Upper lobe of left lung (tissue), 6 donors: Measurements from ENCODE around the gene GGTLC1. TPM values are rescaled to one million over a fixed set of nuclear protein-coding genes. Genes with fewer than 3 reads are reported as not detected.

Source experiments
- ATAC-seq, 2 donors: fragments of 200-7000 bp; cut with Tn5 transposase; one replicate each; pipeline ENCODE4 v1.9.1; 2022; ENCODE audit warnings: mild to moderate bottlenecking in 2 of 2, moderate library complexity in 2 of 2; ENCODE audit not compliant: low FRiP score in 2 of 2
- DNase-seq, 2 donors: peaks; one replicate each; pipeline ENCODE4 v3.0.0-alpha.2; 2019 to 2020
- H3K27ac ChIP-seq, 4 donors: fragments of 200-600 bp; sonication (generic); one replicate each; pipeline ENCODE4 v1.5.1; 2016 to 2019
- H3K27me3 ChIP-seq, 4 donors: fragments of 200-600 bp; sonication (generic); one replicate each; pipeline ENCODE4 v1.5.1; 2017 to 2019
- H3K36me3 ChIP-seq, 4 donors: fragments of 200-600 bp; sonication (generic); one replicate each; pipeline ENCODE4 v1.5.1; 2016 to 2019
- H3K4me1 ChIP-seq, 4 donors: fragments of 200-600 bp; sonication (generic); one replicate each; pipeline ENCODE4 v1.5.1; 2018 to 2019
- H3K4me3 ChIP-seq, 4 donors: fragments of 200-600 bp; sonication (generic); one replicate each; pipeline ENCODE4 v1.5.1; 2017 to 2019; ENCODE audit warnings: mild to moderate bottlenecking in 2 of 4, moderate library complexity in 1 of 4
- H3K9me3 ChIP-seq, 4 donors: fragments of 200-600 bp; sonication (generic); one replicate each; pipeline ENCODE4 v1.5.1; 2018 to 2019
- CTCF ChIP-seq, 6 experiments: fragments of 450-650 bp in 4 of 6; fragments of 200-600 bp in 2 of 6; sonication (generic) in 2 of 6; IDR thresholded peaks; one replicate each; pipeline ENCODE4 v1.5.1; 2016 to 2019; ENCODE audit warnings: antibody characterized with exemption in 6 of 6
- EP300 ChIP-seq, 4 donors: sonication (generic); formaldehyde crosslinking; IDR thresholded peaks; one replicate each; pipeline ENCODE4 v1.5.1; 2017; ENCODE audit warnings: antibody characterized with exemption in 4 of 4, control low read depth in 2 of 4
- POLR2A ChIP-seq, 4 donors: fragments of 450-650 bp; IDR thresholded peaks; one replicate each; pipeline ENCODE4 v1.5.1; 2016 to 2017; ENCODE audit warnings: antibody characterized with exemption in 4 of 4, mild to moderate bottlenecking in 2 of 4
- POLR2AphosphoS5 ChIP-seq, 2 donors: sonication (generic); formaldehyde crosslinking; IDR thresholded peaks; one replicate each; pipeline ENCODE4 v1.5.1; 2017; ENCODE audit warnings: antibody characterized with exemption in 2 of 2
- WGBS, 2 donors: methylation state at CpG; one replicate each; pipeline ENCODE4 v1.1.5; 2017 to 2018; 5-methylcytosine and 5-hydroxymethylcytosine counted together
- total RNA-seq, 6 donors: library from RNA; depleted of rRNA in 4 of 6; stranded (reverse); fragments of >200 nt in 4 of 6; gene quantifications; one replicate each; pipeline versions ENCODE4 v1.1.0 to v1.2.1, GENCODE V29; 2016 to 2021
- donor health status: DM: no; HTN: no; CAD: no; lungs with moderate emphysema.
- donor health status: DM: no; HTN: yes; CAD: no; lungs with severe emphysema.

Gene GGTLC1
- total RNA-seq, 6 donors from 2014 or later, result 23.0 to 94.7 (median 75.7) TPM

GRCh38 chr20:24027229-24027628 is 38.6 kb upstream of the GGTLC1 start:
- no peaks in the 10 kb centered on the region for H3K9me3 ChIP-seq
- H3K4me1 ChIP-seq, result peaks cover 0 to 4% (median 0%) of the 10 kb centered on the region in 4 donors
- H3K27me3 ChIP-seq, result no peaks in the 10 kb centered on the region
- 23 to 30% methylated on average over 5 to 6 of the region's 6 CpGs for WGBS, 2 donors
- peak in 1 of 2 donors; percentile 66 for DNase-seq
- H3K36me3 ChIP-seq, result no peaks in the 10 kb centered on the region
- H3K4me3 ChIP-seq, result no peak overlapping the region
- peak overlapping the region in 3 of 4 donors; percentile 8 to 26 (median 23) for H3K27ac ChIP-seq
- ATAC-seq, result peak; percentile 48 to 71
- peak; percentile 73 to 78 for TF ChIP-seq POLR2AphosphoS5 (IDR thresholded peaks at IDR 0.05)
- no peak for TF ChIP-seq CTCF (IDR thresholded peaks at IDR 0.05)
- peak in 1 of 4 donors; percentile 37 for TF ChIP-seq POLR2A (IDR thresholded peaks at IDR 0.05)
- peak; percentile 50 to 90 (median 72) for TF ChIP-seq EP300 (IDR thresholded peaks at IDR 0.05)

GRCh38 chr20:24022621-24023180 is 34.1 kb upstream of the GGTLC1 start:
- no peak overlapping the region for H3K27ac ChIP-seq
- TF ChIP-seq POLR2AphosphoS5 (IDR thresholded peaks at IDR 0.05) (no peak), EP300 (IDR thresholded peaks at IDR 0.05) (no peak), POLR2A (IDR thresholded peaks at IDR 0.05) (no peak), CTCF (IDR thresholded peaks at IDR 0.05) (no peak)
- H3K9me3 ChIP-seq, result no peaks in the 10 kb centered on the region
- no peaks in the 10 kb centered on the region for H3K27me3 ChIP-seq
- WGBS, 2 donors, result 96% methylated on average over 4 of the region's 4 CpGs
- no peaks in the 10 kb centered on the region for H3K36me3 ChIP-seq
- ATAC-seq (no peak), DNase-seq (no peak)
- peaks cover 0 to 4% (median 0%) of the 10 kb centered on the region in 4 donors for H3K4me1 ChIP-seq
- H3K4me3 ChIP-seq, result no peak overlapping the region

DNA sequence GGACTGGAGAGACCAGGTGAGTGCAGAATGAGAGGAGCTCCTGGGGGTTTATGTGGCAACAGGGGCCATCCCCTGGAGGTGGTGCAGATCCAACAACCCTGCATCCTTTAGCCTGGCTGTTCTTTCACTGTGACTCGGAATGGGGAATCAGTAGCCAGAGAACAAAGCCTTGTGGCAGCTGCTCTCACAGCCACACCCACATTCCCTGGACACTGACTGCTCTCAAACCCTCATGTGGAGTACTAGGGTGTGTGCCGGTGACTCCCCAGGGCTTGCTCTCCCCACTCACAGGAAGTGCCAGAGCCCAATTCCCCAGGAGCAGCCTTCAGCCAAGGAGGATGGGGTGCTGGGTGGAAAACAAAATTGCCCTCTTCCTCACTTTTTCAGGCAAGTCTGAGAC is 30.2 kb upstream of the GGTLC1 start:
- no peaks in the 10 kb centered on the region for H3K27me3 ChIP-seq
- peak in 1 of 2 donors; percentile 40 for DNase-seq
- no peak for TF ChIP-seq EP300 (IDR thresholded peaks at IDR 0.05)
- no peak for TF ChIP-seq POLR2A (IDR thresholded peaks at IDR 0.05)
- TF ChIP-seq POLR2AphosphoS5 (IDR thresholded peaks at IDR 0.05), result no peak
- no peak for TF ChIP-seq CTCF (IDR thresholded peaks at IDR 0.05)
- H3K4me3 ChIP-seq, result no peak overlapping the region
- WGBS, 2 donors, result 33 to 62% methylated on average over 1 to 2 of the region's 2 CpGs
- H3K36me3 ChIP-seq, result no peaks in the 10 kb centered on the region
- no peaks in the 10 kb centered on the region for H3K4me1 ChIP-seq
- no peak overlapping the region for H3K27ac ChIP-seq
- no peaks in the 10 kb centered on the region for H3K9me3 ChIP-seq
- peak in 1 of 2 donors; percentile 56 for ATAC-seq

DNA sequence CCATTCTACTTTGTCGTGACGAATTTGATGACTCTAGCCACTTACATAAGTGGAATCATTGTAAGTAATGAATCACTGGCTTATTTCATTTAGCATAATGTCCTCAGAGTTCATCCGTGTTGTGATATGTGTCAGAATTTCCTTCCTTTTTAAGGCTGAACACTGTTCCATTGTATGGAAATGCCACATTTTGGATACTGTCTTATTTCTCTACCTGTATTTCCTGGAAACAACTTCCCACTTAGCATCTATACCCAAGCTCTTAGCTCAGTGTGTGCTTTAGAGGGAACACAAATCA is 28.8 kb upstream of the GGTLC1 start:
- TF ChIP-seq EP300 (IDR thresholded peaks at IDR 0.05) (no peak), POLR2A (IDR thresholded peaks at IDR 0.05) (no peak), CTCF (IDR thresholded peaks at IDR 0.05) (no peak), POLR2AphosphoS5 (IDR thresholded peaks at IDR 0.05) (no peak)
- Histone ChIP-seq H3K4me1 (no peaks in the 10 kb centered on the region), H3K27ac (no peak overlapping the region), H3K36me3 (no peaks in the 10 kb centered on the region), H3K9me3 (no peaks in the 10 kb centered on the region), H3K4me3 (no peak overlapping the region), H3K27me3 (no peaks in the 10 kb centered on the region)
- DNase-seq (no peak), ATAC-seq (no peak)
- 31 to 38% methylated on average over 3 of the region's 3 CpGs for WGBS, 2 donors
